Midbrain (tissue), 1 donor: Measurements from ENCODE around the gene CPSF3.

Experiments
- DNase-seq: peaks from one replicate; lab custom pipeline; 2025; lab: John Stamatoyannopoulos, UW

CPSF3 gene

GRCh38 chr2:9423100-9423921, at the start of gene CPSF3, which contains the start of gene ITGB1BP1:
Gene CPSF3, plus strand, starts transcription at chr2:9423654. Its CDS starts 120 bp downstream, at chr2:9423774.
Gene ITGB1BP1, minus strand, starts transcription at chr2:9423528. Its CDS starts 4,831 bp downstream, at chr2:9418697.
- peak; percentile 97 for DNase-seq

- no peak for DNase-seq
Observed at GRCh38 chr2:9374071-9374730, 49.3 kb upstream of the CPSF3 start.

GRCh38 chr2:9375857-9376428, 47.5 kb upstream of the CPSF3 start:
- no peak for DNase-seq

- DNase-seq = no peak
Observed at GRCh38 chr2:9377461-9378097, 45.9 kb upstream of the CPSF3 start.

- no peak for DNase-seq
Observed at GRCh38 chr2:9378433-9379390, 44.7 kb upstream of the CPSF3 start.

GRCh38 chr2:9379391-9379755, 44.1 kb upstream of the CPSF3 start:
- no peak for DNase-seq

- no peak for DNase-seq
Observed at GRCh38 chr2:9380702-9381628, 42.5 kb upstream of the CPSF3 start.

GRCh38 chr2:9382604-9383235, 40.7 kb upstream of the CPSF3 start:
- DNase-seq = no peak

GRCh38 chr2:9384521-9384920, 38.9 kb upstream of the CPSF3 start:
- DNase-seq = no peak

- no peak for DNase-seq
Observed at GRCh38 chr2:9385841-9386240, 37.6 kb upstream of the CPSF3 start.

GRCh38 chr2:9388199-9388681, 35.2 kb upstream of the CPSF3 start:
- no peak for DNase-seq

GRCh38 chr2:9388950-9389911, 34.2 kb upstream of the CPSF3 start:
- DNase-seq = no peak

- DNase-seq = no peak
Observed at GRCh38 chr2:9390151-9390850, 33.2 kb upstream of the CPSF3 start.

- DNase-seq = no peak
Observed at GRCh38 chr2:9390991-9391390, 32.5 kb upstream of the CPSF3 start.

GRCh38 chr2:9391961-9392720, 31.3 kb upstream of the CPSF3 start:
- DNase-seq = no peak

GRCh38 chr2:9392898-9393765, 30.3 kb upstream of the CPSF3 start:
- no peak for DNase-seq
